IPS-18c (cell line): ENCODE data around the gene AJUBA.
"Not testable (repeated sequence)": the region's sequence is repeated elsewhere in the genome, so short reads cannot be mapped to it uniquely, and the experiment has no call there.

Experiments used
- H3K4me3 ChIP-seq: 2 replicates; pipeline ENCODE4 v1.7.0; 2013; ENCODE audit warnings: low read depth, mild to moderate bottlenecking, low read length, moderate library complexity; ENCODE audit not compliant: insufficient read depth
- H3K9me3 ChIP-seq: one replicate; pipeline ENCODE4 v1.6.1; 2013; ENCODE audit warnings: mild to moderate bottlenecking, low read length, moderate library complexity; ENCODE audit not compliant: control insufficient read depth, insufficient read depth

The AJUBA gene

DNA sequence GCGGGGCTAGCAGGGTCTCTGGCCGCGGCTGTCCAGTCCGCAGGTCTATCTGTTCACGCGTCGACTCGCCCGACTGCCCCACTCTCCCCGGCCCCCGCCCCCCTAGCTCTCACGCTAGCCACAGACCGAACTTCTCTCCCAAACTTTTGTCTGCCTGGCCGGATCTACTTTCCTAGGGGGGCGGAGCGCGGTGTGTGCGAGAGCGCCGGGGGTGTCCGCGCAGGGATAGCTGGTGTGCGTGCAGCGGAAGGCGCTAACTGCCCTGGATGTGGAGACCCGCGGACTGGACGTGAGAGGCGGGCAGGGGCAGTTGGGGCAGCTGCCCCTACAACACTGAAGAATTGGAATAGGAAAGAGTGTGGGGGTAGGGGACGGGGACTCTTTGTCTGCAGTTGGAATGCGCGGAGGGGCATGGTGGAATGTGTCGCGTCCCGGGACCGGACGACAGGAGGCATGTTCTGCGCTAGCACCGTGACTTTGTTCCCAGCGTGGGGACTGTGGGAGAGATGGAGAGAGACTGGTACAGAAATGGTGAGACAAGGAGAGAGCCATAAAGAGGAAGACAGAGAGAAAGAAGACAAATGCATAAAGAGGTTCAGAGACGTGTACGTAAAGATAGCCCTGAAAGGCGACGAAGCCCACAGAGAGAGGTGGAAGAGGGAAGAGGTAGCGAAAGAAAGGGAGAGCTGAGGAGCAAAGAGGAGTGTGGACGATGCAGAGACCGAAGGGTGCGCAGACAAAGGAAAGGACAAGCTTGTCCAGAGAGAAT lies at the start of gene AJUBA:
Gene AJUBA, minus strand, starts transcription at position 75 of the 769 bp plus-strand sequence. CDS start 285 bp downstream, outside the sequence.
- Histone ChIP-seq H3K9me3 (no peaks in the 10 kb centered on the region), H3K4me3 (peak within 1 kb of the TSS; percentile 58)

DNA sequence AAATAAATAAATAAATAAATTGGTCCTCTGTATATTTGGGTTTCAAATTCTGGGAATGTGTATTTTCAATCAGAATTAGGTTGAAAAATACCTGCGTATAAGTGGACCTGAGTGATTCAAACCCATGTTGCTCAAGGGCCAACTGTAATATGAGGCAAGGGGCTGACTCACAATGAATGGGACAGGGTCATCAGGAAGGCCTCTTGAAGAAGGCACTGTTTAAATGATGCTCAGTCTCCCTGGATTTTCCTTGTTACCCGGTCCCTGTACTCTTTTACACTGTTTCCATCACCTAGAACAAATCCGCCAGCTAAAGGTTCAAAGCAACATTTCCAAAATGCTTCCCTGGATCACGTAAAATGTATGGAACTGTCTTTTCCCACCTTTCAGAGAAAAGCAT lies 48.6 kb upstream of the AJUBA start:
- H3K4me3 ChIP-seq: no peak overlapping the region

DNA sequence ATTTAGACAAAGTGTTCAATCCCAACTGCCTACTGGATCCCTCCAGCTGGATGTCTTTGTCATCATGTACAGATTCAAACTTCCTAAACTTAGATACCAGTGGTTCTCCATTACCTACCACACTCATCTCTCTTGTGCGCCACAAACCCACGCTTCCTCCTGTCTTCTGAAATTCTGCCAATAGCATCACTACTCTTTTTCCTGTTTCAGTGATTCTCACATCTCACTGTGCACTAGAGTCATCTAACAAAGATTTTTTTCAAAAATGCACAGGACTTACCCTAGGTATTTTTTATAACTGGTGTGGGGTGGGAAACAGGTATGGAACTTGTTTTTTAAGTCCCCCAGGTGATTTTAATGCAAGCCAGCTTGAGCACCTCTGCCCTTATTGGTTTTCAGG lies 46.4 kb upstream of the AJUBA start:
- H3K4me3 ChIP-seq: no peak overlapping the region
- no peaks in the 10 kb centered on the region for H3K9me3 ChIP-seq

More for the DNA sequence above, 48.6 kb upstream of the AJUBA start:
- no peaks in the 10 kb centered on the region for H3K9me3 ChIP-seq

DNA sequence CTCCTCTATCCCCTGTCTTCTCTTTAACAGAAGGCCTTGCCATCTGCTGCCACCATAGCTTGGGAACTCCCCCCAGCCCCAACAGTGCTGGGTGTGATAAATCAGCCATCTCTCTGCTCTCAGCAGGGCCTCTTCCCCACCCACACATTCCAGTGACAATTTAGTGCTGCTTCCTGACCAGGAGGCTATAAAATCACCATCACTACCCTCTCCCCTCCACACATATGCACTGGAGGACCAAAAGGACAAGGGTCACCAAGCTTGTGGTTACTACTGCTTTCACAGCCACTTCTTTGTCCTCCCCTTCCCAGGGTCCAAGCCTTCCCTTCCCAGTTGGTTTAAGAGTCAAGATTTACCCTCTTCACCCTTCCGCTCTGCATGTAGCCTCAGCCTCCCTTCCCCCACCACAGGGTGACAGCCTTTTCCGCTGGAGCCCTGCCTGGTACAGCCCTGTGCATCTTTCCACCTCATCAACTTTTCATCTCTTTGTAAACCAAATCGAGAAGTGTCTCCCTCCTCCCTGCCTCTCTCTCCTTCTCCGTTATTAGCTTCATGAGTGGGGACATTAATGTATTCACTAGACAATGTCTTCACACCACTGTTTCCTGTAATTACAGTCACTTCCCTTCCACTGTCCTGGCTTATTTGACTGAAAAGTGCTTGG lies 42.9 kb upstream of the AJUBA start:
- no peak overlapping the region for H3K4me3 ChIP-seq
- H3K9me3 ChIP-seq: no peaks in the 10 kb centered on the region

DNA sequence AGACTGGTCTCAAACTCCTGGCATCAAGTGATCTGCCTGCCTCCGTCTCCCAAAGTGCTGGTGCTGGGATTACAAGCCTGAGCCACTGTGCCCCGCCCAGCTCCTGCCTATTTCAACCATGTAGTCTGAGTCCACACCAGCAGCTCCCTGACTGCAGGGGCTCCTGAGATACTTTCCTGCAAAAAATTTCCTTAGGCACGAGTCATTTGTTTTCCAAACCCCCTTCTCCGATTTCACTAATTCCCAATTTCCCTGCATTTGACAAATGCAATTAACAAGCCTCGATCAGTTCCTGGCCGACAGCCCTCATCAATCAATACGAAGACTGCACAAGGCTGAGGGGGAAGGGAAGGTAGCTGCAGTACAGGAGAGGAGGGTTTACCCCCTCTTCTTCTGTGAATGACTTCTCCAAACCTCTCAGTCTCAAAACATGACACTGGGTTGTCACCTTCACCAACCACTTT lies 42.3 kb upstream of the AJUBA start:
- H3K4me3 ChIP-seq: no peak overlapping the region

DNA sequence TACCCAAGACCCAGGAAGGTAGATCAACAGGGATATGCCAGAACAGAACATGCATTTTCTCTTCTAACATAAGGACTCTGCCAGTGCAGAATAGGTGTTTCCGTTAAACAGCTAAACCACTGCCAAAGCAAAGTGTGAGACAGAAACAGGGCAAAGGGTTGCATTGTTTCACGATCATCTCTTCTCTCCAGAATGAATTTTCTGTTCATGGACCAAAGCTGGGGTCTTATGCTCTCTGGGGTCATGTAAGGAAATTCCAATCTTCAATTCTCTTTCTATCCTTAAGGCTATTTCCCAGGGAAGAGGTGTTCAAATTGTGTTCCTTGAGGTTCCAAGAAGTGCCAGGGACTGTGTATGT lies 41.4 kb upstream of the AJUBA start:
- no peak overlapping the region for H3K4me3 ChIP-seq
- no peaks in the 10 kb centered on the region for H3K9me3 ChIP-seq

More for the DNA sequence above, 42.3 kb upstream of the AJUBA start:
- H3K9me3 ChIP-seq: no peaks in the 10 kb centered on the region

DNA sequence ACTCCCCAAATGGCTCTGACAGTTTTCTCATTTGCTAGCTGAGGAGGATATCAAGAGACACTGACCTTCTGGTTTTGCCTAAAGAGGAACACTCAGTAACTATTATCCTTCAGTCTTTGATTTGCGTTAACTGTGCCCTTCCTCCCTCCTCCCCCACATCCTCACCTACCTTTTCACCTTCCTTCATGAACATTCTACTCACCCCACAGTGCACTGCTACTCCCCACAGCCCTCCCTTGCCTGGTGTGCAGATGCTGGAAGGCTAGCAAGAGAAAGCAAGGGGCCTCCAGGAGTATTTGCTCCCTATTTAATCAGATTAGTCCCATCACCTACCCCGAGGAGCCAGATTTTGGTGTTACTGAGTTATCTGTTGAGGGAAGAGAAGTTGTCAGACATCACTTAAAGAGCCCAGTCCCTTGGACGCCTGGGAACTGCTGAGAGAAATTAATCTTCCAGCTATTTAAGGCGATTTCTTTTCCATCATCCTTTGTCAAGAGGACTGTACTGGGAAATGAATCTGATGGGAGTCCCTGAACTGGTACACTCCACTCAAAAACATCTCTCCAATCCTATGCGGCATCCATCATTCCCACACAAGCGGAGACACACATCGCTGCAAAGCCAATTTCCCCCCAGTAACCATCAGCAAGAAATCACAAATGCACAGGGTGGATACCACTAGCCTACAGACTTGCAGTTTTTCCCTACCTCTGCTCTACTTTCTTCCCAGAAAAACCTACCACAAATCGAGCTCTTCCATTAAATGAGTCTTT lies 40.9 kb upstream of the AJUBA start:
- H3K4me3 ChIP-seq: no peak overlapping the region

DNA sequence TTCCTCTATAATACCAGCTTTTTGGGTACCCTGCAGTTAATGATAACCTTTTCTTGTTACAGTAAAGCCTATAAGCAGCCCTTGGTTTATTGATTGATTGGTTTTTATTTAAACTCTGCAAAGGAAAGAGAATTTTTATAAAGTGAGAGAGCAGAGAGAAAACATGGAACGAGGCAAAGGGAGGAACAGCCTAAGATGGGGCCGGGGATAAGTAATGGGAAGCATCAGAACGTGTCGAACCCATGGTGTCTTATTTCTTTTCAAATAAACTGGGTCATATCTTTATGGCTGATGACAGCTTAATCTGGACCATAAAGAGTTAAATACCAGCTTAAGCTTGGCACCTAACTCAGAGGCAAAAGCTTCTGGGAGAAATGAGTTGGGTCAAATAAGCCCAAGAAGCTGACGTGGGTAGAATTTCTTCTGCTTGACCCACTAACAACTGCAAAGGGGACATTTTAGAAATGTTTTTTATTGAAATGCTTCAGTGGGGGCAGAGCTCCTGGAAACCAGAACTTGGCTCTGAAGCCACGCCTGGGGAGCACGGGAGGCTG lies 39.6 kb upstream of the AJUBA start:
- H3K9me3 ChIP-seq: no peaks in the 10 kb centered on the region
- H3K4me3 ChIP-seq: no peak overlapping the region

More for the DNA sequence above, 40.9 kb upstream of the AJUBA start:
- no peaks in the 10 kb centered on the region for H3K9me3 ChIP-seq

DNA sequence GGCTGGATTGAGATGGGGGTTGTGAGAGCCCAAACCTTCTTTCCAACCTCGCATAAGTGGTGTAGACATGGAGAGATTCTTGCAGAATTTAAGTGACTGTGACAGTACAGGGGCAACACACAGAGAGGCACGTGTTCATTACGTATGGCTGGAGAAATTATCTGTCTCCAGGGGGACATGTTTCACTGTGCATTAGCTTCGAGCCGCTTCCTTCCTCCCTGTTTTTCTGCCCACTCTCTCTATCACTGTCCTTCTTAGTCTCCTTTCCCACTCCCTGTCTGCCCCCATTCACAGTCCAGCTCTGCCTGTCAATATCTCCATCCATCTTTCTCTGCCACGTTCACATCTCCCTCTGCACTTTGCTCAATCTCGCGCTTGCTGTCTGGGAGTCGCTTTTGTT lies 39.1 kb upstream of the AJUBA start:
- no peaks in the 10 kb centered on the region for H3K9me3 ChIP-seq
- no peak overlapping the region for H3K4me3 ChIP-seq

DNA sequence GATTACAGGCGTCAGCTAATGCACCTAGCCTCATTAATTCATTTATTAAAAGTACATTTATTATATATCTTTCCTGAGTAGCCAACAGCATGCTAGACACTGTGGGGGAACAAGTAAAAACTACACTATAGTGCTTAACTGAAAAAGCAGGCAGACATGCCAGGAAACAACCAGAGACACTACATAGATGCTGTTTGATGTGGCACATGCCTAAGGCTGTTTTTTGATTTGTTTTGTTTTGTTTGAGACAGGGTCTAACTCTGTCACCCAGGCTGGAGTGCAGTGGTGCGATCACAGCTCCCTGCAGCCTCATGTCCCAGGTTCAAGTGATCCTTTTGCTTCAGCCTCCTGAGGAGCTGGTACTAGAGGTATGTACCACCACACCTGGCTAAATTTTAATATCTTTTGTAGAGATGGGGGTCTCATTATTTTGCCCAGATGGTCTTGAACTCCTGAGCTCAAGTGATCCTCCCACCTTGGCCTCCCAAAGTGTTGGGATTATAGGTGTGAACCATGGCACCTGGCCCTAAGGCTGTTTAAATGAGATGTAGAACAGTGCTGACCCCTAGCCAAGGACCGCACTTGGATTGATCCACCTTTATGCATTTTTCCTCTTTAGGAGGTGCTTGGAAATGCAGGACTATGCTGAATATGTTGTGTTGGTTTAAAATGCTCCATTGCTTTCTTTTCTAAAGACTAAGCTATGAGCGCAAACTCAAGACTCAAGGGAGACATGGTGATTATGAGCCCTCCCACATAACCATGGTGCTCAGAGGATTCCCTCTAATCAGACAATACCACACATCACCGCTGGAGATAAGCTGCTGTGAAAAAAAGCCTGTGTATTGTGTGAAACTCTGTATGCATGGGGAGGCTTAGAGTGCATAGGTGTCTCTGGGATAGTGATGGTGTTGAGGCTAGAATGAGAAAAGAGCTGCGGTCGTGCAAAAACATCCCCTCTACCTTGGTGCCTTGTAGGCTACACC lies 38.1 kb upstream of the AJUBA start:
- Histone ChIP-seq H3K9me3 (no peaks in the 10 kb centered on the region), H3K4me3 (no peak overlapping the region)

DNA sequence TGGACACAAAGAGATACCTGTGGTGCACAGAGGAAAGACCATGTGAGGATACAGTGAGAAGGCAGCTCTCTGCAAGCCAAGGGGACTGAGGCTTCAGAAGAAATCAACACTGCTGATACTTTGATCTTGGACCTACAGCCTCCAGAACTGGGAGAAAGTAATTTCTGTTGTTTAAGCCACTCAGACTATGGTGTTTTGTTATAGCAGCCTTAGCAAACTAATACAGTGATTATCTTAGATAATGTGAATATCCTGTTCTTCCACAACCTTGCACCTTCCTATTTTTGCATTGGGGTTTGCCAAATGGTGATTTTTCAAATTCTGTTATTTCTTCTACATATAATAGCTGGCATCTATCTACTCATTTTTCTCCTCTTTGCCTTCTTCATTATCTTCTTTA lies 35.8 kb upstream of the AJUBA start:
- Histone ChIP-seq H3K9me3 (no peaks in the 10 kb centered on the region), H3K4me3 (no peak overlapping the region)

DNA sequence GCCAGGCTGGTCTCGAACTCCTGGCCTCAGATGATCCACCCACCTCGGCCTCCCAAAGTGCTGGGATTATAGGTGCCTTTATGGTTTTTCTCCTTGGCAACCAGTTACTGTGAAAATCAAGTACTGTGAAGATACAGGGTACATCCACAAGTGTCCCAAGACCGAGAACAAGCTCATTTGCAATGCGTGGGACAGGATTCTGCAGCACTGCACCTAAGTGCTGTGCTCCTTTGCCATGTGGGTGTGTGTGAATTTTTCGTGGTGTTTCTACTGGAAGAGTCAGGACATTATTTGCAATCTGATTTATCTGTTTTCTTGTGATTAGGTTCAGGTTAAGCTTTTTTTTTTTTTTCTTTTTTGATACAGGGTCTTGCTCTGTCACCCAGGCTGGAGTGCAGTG lies 34.7 kb upstream of the AJUBA start:
- Histone ChIP-seq H3K4me3 (no peak overlapping the region), H3K9me3 (no peaks in the 10 kb centered on the region)

DNA sequence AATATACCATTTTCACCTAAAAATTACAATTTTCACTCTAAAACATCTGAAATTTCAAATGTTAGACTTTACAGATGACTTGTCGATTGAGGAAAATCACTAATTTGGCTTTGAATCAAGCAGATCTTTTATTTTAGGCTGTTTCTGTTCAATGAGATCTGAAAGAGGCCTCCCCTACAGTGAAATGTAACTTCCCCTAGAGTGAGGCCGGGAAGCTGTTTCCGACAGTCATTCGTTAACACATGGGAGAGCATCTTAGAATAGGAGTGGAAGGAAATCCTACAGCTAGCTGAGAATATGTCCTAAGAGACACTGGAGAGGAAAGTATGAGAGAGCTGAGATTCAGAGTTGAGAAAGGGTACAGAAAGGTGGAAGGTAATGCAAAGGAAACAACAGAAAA lies 33.3 kb upstream of the AJUBA start:
- no peaks in the 10 kb centered on the region for H3K9me3 ChIP-seq
- no peak overlapping the region for H3K4me3 ChIP-seq

DNA sequence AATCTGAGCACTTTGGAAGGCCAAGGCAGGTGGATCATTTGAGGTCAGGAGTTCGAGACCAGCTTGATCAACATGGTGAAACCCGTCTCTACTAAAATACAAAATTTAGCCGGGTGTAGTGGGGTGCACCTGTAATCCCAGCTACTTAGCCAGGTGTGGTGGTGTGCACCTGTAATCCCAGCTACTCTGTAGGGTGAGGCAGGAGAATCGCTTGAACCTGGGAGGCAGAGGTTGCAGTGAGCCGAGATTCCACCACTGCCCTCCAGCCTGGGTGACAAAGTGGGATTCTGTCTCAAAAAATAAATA lies 31.4 kb upstream of the AJUBA start:
- not testable (repeated sequence) for H3K4me3 ChIP-seq, H3K9me3 ChIP-seq

DNA sequence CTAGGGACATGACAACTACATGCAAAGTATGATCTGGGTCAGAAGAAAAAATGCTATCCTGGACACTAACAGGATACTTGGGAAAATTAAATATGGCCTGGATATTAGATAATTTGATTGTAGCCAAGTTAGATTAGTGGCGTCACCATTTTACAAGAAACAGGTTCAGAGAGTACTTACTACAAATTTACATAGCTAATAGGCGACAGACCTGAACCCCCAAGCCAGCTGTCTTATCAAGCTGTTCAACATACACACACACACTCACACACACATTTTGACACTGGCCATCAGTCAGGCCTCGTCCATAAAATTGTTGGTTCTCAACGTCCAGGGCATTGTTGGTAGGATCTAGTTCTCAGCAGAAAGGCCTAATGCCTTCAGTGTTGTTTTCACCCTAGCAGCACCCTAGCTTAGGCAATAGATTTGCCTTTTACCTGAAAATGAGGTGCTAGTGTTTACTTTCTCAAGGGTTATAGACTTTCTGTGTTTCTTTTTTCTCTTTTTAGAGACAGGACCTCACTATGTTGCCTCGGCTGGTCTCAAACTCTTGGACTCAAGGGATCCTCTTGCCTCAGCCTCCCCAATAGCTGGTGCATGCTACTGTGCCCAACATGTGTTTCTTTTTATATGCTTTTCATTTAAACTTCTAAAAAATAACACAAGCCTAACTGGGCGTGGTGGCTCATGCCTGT lies 30.9 kb upstream of the AJUBA start:
- Histone ChIP-seq H3K4me3 (no peak overlapping the region), H3K9me3 (no peaks in the 10 kb centered on the region)
